Brain microvascular endothelial cell (primary cell): ENCODE results near the gene CYP27C1.

Experiments
- DNase-seq: peaks from one replicate; pipeline ENCODE4 v3.0.0-alpha.2; 2020
- H3K27ac ChIP-seq: fragments of 250-450 bp; sonication (Bioruptor Pico); 2 replicates; pipeline ENCODE4 v1.5.1; 2020; ENCODE audit warnings: mild to moderate bottlenecking, moderate library complexity
- H3K27me3 ChIP-seq: fragments of 250-450 bp; sonication (Bioruptor Pico); replicated peaks from 2 replicates; pipeline ENCODE4 v1.5.1; 2020; ENCODE audit warnings: mild to moderate bottlenecking
- H3K36me3 ChIP-seq: fragments of 250-450 bp; sonication (Bioruptor Pico); replicated peaks from 2 replicates; pipeline ENCODE4 v1.5.1; 2020; ENCODE audit warnings: mild to moderate bottlenecking
- H3K4me3 ChIP-seq: 2 replicates; pipeline ENCODE4 v1.5.1; 2011; ENCODE audit warnings: low read depth, mild to moderate bottlenecking, control low read depth, low read length, moderate library complexity
- CTCF ChIP-seq: IDR thresholded peaks from 2 replicates; pipeline ENCODE4 v1.5.1; 2011; ENCODE audit warnings: low read depth, mild to moderate bottlenecking, moderate library complexity, low read length, control low read depth, inconsistent platforms; ENCODE audit errors: missing control alignments
- in situ Hi-C: cut with HindIII; loops from 2 replicates; pipeline ENCODE4 v1.10.0; 2017; ENCODE audit warnings: low sequenced_read_pairs, low pct_ligation_motif_present

CYP27C1 gene

GRCh38 chr2:127196549-127196948, 23.6 kb downstream of the CYP27C1 start:
- Histone ChIP-seq H3K4me3 (no peak overlapping the region), H3K27me3 (no peaks in the 10 kb centered on the region), H3K36me3 (no peaks in the 10 kb centered on the region), H3K27ac (no peak overlapping the region)
- in situ Hi-C loops: no loop called here
- no peak for TF ChIP-seq CTCF
- no peak for DNase-seq

GRCh38 chr2:127195140-127196074, 24.7 kb downstream of the CYP27C1 start:
- no peak for TF ChIP-seq CTCF
- no peaks in the 10 kb centered on the region for H3K27me3 ChIP-seq
- H3K27ac ChIP-seq: no peak overlapping the region
- in situ Hi-C loops: no loop called here
- no peak for DNase-seq
- no peaks in the 10 kb centered on the region for H3K36me3 ChIP-seq
- no peak overlapping the region for H3K4me3 ChIP-seq

- no peak overlapping the region for H3K27ac ChIP-seq
- no peaks in the 10 kb centered on the region for H3K36me3 ChIP-seq
- no peak for TF ChIP-seq CTCF
- no peaks in the 10 kb centered on the region for H3K27me3 ChIP-seq
- DNase-seq: no peak
- in situ Hi-C loops: no loop called here
- no peak overlapping the region for H3K4me3 ChIP-seq
These were observed 25.7 kb downstream of the CYP27C1 start for GRCh38 chr2:127194447-127194846.

GRCh38 chr2:127193967-127194280, 26.2 kb downstream of the CYP27C1 start:
- TF ChIP-seq CTCF: no peak
- DNase-seq: peak; percentile 33
- in situ Hi-C loops: no loop called here
- Histone ChIP-seq H3K4me3 (no peak overlapping the region), H3K36me3 (no peaks in the 10 kb centered on the region), H3K27me3 (no peaks in the 10 kb centered on the region), H3K27ac (no peak overlapping the region)

GRCh38 chr2:127193164-127193966, 26.7 kb downstream of the CYP27C1 start:
- TF ChIP-seq CTCF: no peak
- Histone ChIP-seq H3K4me3 (no peak overlapping the region), H3K27me3 (no peaks in the 10 kb centered on the region), H3K27ac (no peak overlapping the region), H3K36me3 (no peaks in the 10 kb centered on the region)
- in situ Hi-C loops: no loop called here
- DNase-seq: no peak
